Superior temporal gyrus (tissue), 1 donor: ENCODE results near the gene ZDHHC22.

ENCODE experiments used
- DNase-seq: peaks from one replicate; pipeline ENCODE4 v3.0.0-alpha.2; 2016; ENCODE audit errors: extremely low spot score

Gene ZDHHC22

GRCh38 chr14:77128414-77128891, 13.1 kb downstream of the ZDHHC22 start:
- DNase-seq, result no peak

- DNase-seq, result no peak
These were observed 15.1 kb downstream of the ZDHHC22 start for GRCh38 chr14:77126461-77126990.

GRCh38 chr14:77125823-77126325, 15.7 kb downstream of the ZDHHC22 start:
- DNase-seq, result no peak

DNA sequence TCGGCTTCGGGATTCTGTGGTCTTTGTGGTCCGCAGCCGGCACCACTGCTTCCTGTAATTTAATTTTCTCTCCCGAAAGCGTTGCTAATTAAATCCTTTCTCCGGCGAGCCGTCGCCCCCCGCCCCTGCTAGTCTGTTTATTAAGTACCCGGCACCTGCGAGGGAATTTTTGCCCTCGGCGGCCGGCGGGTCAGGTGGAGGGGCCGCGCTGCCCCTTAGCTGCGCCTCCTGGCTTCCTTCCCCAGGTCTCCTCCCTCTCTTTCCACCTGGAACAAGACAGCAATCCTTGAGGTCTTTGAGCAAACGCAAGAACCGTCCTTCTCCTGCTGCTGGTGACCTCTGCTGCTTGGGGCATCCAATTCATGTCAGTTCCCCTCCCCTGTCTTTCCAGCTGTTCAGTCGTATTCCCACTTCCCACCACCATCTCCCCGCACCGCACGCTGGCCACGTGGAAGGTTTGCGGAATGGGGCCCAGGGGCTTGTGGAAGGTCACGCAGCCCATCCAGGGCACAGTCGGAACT, 16.2 kb downstream of the ZDHHC22 start:
- DNase-seq, result no peak

DNA sequence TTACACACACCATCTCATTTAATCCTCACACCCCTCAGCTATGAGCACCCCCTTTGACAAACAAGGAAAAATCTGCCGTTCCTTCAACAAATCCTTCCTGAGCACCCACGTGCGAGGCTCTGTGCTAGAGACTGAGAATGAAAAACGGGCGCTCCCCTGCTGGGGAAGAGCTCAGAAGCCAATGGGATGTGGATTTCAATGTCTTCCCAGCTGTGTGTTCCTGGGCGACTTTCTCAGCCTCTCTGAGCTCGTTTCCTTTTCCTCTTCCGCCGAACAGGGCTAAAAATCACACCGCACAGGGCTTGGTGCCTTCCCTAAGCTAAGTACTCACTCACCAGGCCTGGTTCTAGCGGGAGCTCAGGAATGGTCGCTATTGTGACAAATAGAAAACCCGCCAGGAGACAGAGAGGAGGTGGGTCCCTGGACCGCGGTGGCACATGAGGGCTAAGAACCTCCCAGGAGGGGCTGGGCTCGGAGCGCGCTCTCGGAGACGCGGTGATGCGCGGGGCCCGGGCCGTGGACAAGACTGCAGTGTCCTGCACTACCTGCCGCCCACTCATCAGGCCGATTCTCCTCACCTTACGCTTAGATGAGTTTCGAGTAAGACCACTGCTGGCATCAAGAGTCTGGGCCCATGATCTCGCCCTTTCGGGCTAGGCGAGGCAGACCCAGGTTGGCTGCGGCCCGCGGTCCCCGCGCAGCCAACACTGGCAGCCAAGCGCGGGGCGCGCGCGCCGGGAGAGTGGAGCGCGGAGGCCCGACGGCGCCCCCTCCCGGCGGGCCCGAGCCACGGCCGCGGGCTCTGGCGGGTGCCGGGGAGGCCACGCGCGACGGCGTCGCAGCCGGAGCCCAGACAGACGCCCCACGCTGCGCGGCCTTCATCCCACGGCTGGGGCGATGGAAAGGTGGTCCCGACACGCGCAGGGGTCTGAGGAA, 17.0 kb downstream of the ZDHHC22 start:
- DNase-seq, result peak; percentile 81

DNA sequence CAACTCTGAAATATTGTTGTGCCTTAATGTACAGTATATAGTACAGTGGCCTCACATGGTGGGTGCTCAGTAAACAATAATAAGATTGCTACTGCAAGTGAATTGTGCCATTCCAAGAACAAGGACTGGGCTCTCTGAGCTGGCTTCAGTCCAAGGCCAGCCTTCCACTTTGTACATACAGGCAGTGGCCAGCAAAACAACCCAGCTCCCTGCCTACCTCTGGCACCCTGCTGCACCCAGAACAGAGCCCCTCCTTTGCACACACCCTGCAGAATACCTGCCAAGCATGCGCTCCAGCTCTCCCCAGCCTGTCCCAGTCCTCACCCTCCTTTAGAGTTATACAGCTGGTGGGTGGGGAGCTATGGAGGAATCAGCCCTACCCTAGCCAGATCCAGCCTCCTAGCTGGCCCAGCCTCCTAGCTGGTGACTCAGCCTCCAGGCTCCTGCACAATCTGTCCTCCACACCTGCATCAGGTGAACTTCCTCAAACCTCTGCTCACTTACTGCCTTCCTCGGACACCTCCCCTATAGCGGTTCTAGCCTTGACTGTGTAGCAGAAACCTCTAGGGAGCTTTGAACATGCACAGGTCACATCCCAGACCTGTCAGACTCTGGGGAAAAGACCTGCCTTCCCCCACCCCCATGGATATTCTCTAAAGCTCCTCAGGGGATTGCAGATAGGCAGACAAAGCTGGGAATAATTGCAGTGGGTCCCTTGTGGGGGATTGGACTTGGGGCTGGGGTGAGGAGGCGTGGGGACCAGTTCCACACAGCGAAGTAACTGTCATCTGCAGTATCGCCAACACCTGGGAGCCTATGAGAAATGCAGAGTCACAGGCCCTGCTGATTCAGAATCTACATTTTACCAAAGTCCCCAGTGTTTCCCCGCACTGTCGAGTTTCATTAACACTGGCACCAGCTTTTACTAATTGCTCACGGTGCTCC, 17.9 kb downstream of the ZDHHC22 start:
- DNase-seq, result peak; percentile 74

DNA sequence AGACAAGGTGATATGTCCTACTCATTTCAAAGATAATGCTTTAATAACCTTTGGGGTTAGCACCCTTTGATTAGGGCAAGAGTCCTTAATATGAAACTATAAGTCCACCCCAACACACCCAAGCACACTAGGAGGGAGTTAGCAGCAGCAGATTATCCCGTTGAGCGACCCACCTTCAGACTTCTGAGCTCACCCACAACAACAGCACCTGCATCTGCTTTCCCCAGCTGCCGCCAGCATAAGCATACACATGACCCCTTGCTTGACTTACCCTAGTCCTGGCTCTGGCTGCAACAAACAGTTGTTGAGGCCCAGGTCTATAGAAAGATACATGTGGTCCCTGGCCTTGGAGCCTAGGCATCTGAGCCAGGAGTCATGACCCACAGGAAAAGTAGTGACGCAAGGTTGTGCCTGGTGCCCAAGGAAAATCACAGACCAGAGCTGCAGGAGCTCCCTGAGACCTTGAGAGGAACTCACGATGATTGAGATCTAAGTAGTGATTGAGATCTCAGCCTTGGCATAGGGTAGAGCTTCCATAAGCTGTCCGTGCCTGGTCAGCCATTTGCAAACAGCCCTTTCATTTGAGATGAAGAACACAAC, 19.0 kb downstream of the ZDHHC22 start:
- no peak for DNase-seq

DNA sequence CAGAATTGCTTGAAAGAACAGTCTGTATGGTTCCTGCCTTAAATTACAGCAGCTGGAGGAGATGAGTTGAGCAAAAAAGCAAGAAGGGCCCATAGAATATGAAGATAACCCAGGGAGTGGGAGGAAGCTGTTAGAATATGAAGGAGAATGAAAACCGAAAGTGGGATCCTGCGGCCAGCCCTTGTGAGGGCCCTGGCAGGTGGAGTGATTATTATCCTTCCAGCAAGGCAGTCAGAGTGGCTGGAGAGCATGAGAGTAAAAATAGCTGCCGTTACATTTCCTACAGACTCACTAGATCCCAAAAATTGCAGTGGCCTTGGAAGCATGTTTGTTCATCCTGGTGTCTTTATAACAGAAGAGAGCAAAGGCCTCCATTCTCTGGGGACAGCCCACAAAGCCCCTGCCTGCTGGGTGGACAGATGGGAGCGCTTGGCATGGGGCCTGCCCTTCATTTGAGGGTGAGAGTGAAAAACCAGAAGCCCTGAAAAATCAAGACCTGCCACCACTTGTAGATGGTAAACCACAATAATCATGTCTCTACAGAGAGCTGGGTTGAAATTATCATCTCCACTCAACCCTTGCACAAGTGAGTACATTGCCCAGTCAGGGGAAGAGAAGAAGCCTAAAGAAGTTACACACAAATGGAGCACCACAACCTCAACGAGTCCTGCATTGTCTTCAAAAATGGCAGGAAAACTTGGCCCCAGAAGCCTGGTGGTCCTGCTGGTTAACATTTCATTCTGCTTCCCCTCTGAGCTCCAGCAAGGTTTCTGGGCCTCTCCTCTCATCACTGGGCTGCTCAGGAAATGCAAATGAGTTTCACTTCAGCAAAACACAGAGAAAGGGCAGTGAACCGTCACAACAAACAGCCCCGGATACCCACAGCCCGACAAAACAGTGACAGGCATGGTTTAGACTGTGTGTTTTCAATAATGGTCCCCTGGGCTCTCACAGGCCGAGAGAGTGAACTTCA, 20.5 kb downstream of the ZDHHC22 start:
- DNase-seq, result peak; percentile 78

GRCh38 chr14:77119851-77120250, 21.7 kb downstream of the ZDHHC22 start:
- no peak for DNase-seq

- DNase-seq, result peak; percentile 40
These were observed 25.3 kb downstream of the ZDHHC22 start for GRCh38 chr14:77116172-77116817.

DNA sequence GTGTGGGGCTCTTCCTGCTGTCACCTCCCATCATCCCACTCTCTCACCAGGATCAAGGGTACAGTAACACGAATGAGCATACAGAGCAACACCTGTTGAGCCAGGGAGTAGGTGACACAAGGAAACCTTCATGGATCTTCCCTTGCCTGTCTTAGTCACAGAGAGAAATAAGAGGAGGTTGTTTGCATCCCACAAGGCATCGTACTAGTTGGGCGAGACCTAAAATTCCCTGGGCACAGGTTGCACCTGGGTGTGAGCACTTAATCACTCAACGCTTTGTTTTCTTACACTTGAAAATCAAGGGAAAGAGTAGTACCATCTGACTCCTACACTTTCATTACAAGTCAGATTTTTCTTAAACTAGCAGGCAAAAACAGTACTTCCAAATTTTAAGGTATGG, 27.0 kb downstream of the ZDHHC22 start:
- DNase-seq, result no peak

DNA sequence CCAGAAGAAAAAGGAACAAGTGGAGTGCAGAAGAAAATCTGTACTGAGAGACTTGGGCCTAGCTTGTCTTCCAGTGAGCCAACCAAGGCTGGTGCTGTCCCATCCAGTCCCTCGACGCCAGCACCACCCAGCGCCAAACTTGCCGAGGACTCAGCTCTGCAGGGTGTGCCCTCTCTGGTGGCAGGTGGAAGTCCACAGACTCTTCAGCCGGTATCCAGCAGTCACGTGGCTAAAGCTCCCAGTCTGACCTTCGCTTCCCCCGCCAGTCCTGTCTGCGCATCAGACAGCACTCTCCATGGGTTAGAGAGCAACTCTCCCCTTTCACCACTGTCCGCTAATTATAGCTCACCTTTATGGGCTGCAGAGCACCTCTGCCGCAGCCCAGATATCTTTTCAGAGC, 27.9 kb downstream of the ZDHHC22 start:
- no peak for DNase-seq

DNA sequence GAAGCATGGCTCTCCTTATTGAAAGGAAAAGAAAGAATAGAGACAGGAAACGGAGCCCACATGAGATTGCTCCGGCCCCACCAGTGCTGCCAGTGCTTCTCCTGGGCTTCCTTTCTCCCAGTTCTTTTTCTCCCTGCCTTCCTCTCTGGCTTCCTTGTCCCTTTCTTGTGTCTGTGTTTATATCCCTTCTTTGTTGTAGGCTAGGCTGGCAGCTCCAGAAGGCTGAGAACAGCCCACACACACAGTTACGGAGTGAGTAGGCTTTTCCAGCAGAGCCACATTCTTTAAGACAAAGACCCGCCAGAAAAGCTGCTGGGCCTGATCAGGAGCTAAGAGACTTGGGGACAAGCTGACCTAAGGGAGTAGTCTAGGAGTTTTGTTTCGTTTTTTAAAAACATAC, 30.6 kb downstream of the ZDHHC22 start:
- DNase-seq, result peak; percentile 75

GRCh38 chr14:77110286-77110685, 31.3 kb downstream of the ZDHHC22 start:
- peak; percentile 31 for DNase-seq

GRCh38 chr14:77109656-77110055, 31.9 kb downstream of the ZDHHC22 start:
- DNase-seq, result peak; percentile 39

GRCh38 chr14:77108753-77109152, 32.8 kb downstream of the ZDHHC22 start:
- DNase-seq, result peak; percentile 59

- DNase-seq, result peak; percentile 22
These were observed 34.4 kb downstream of the ZDHHC22 start for GRCh38 chr14:77107228-77107627.

DNA sequence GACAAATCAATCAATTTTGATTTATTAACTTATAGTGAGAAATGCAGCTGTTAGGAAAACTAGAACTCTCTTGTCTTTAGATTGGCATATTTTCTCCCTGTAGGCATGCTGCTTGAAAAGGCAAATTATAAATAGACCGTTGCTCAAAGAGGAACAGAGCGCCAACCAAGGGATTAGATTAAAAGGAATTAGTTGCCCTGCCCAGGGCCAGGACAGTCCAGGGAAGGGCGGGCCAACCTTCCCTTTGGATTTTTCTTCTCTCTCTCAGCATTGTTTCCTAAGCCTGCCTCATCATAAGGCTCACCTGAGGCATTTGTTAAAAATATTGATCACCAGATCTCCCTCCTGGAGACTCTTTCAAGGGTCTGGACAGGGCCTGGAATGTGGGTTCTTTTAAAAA, 34.9 kb downstream of the ZDHHC22 start:
- DNase-seq, result peak; percentile 31

DNA sequence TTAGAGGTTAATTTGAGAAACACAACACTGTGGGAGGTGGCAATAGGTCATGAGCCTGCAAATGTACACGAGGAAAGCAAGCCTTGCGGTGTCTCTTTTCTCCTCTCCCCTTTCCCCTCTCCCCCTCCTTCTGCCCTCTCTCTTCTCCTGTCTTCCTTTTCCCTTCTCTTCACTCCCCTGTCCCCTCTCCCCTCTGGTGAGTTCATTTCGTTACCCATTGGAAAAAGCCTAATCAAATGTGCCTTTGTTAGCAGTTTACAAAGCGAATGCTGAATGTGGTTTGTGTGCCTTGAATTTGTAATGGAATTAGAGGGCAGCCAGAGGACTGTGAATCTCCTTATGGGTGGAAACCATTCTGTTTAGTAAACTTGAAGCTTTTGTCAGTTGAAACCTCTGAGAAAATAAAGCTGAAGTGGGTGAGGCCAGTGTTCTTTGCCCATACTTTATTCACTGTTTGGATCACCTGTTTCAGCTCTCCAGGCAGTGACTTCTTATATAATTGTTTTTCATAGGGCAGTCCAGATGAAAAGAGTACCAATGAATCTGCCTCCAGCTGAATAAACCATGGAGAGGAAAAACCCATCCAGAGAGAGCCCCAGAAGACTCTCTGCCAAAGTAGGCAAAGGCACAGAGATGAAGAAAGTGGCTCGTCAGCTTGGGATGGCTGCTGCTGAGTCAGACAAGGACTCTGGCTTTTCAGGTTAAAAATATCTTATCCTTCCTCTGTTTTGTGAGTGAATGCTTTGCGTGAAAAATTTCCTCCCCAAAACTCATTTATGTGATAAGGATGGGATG, 36.2 kb downstream of the ZDHHC22 start:
- peak; percentile 97 for DNase-seq
